ENCODE measurements around the gene NXPE3. TPM values are rescaled to one million over a fixed set of nuclear protein-coding genes. Genes with fewer than 3 reads are reported as not detected.
"Not testable (repeated sequence)": the region's sequence is repeated elsewhere in the genome, so short reads cannot be mapped to it uniquely, and the experiment has no call there.

Gene NXPE3
- total RNA-seq, 2 experiments from 2014 or later = 18.7 to 19.8 TPM

DNA sequence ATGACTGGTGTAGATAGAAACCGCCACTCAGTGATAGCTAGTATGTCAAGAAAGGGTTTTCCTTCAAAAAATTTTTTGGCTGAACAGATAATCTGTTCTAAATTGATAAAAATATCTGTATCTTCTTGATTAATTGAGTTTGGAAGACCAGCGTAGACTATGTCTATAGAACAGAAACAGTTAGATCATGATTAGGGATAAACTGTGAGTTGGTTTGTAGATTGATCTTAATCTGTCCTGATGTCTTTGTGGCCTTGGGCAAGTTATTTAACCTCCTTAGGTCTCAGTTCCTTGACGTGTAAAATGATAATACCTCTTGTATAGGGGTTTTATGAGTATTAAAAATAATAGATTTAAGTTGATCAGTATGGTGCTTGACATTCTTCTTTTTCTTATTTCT lies 75.0 kb downstream of the NXPE3 start:
- Mint-ChIP-seq H3K4me1 (ENCODE audit: low read depth) (peaks cover 74% of the 10 kb centered on the region), H3K9me3 (no peaks in the 10 kb centered on the region), H3K36me3 (peaks cover 87% of the 10 kb centered on the region), H3K4me3 (no peak overlapping the region), H3K27ac (peak overlapping the region; percentile 55), H3K27me3 (no peaks in the 10 kb centered on the region)
- ChIA-PET POLR2A (interaction anchor here (1.5 to 6.8 kb wide), 2 partner anchors 7 to 26 kb away, joined by 3 to 88 read pairs; no protein-coding TSS in a partner anchor), CTCF (interaction anchor here (0.8 to 0.9 kb wide), 2 partner anchors 16 to 40 kb away, joined by 3 read pairs; no protein-coding TSS in a partner anchor)
- no peak for DNase-seq
- intact Hi-C loops (cut with micrococcal nuclease) = loop anchor here (5.0 kb wide), 1 partner anchor 282 kb away; the partner anchor contains the start of gene PCNP

- Mint-ChIP-seq H3K36me3 (peaks cover 95% of the 10 kb centered on the region), H3K4me1 (ENCODE audit: low read depth) (peaks cover 81% of the 10 kb centered on the region), H3K4me3 (peak overlapping the region; percentile 9), H3K9me3 (no peaks in the 10 kb centered on the region), H3K27ac (peak overlapping the region; percentile 55), H3K27me3 (no peaks in the 10 kb centered on the region)
- DNase-seq = no peak
- intact Hi-C loops (cut with micrococcal nuclease) = loop anchor here (5.0 kb wide), 1 partner anchor 282 kb away; the partner anchor contains the start of gene PCNP
- CTCF ChIA-PET = interaction anchor here (0.8 to 0.9 kb wide), 2 partner anchors 17 to 41 kb away, joined by 3 read pairs; no protein-coding TSS in a partner anchor
- POLR2A ChIA-PET = interaction anchor here (6.8 kb wide), 1 partner anchor 26 kb away, joined by 88 read pairs; no protein-coding TSS in a partner anchor
Observed at GRCh38 chr3:101854608-101855304, 75.7 kb downstream of the NXPE3 start.

GRCh38 chr3:101857301-101857741 lies 78.3 kb downstream of the NXPE3 start:
- peak overlapping the region; percentile 35 for H3K27ac Mint-ChIP-seq
- H3K27me3 Mint-ChIP-seq = no peaks in the 10 kb centered on the region
- H3K4me3 Mint-ChIP-seq = no peak overlapping the region
- CTCF ChIA-PET = interaction anchor here (1.0 to 2.3 kb wide), 3 partner anchors 30 to 368 kb away, joined by 3 to 7 read pairs (median 3); no protein-coding TSS in a partner anchor
- no peak for DNase-seq
- no peaks in the 10 kb centered on the region for H3K9me3 Mint-ChIP-seq
- POLR2A ChIA-PET = interaction anchor here (6.8 kb wide), 1 partner anchor 29 kb away, joined by 88 read pairs; no protein-coding TSS in a partner anchor
- intact Hi-C loops (cut with micrococcal nuclease) = no loop called here
- H3K4me1 Mint-ChIP-seq (ENCODE audit: low read depth) = peaks cover 90% of the 10 kb centered on the region
- peaks cover 91% of the 10 kb centered on the region for H3K36me3 Mint-ChIP-seq

GRCh38 chr3:101858464-101859030 lies 79.5 kb downstream of the NXPE3 start:
- Mint-ChIP-seq H3K36me3 (peaks cover 81% of the 10 kb centered on the region), H3K9me3 (no peaks in the 10 kb centered on the region), H3K27me3 (no peaks in the 10 kb centered on the region), H3K27ac (no peak overlapping the region), H3K4me1 (ENCODE audit: low read depth) (peaks cover 80% of the 10 kb centered on the region), H3K4me3 (no peak overlapping the region)
- intact Hi-C loops (cut with micrococcal nuclease) = no loop called here
- no peak for DNase-seq
- ChIA-PET POLR2A (interaction anchor here (1.4 kb wide), 1 partner anchor 9 kb away, joined by 6 read pairs; the partner anchor contains the start of gene NFKBIZ), CTCF (interaction anchor here (2.3 kb wide), 1 partner anchor 367 kb away, joined by 7 read pairs; no protein-coding TSS in a partner anchor)

- H3K9me3 Mint-ChIP-seq = no peaks in the 10 kb centered on the region
- no peak overlapping the region for H3K4me3 Mint-ChIP-seq
- no peak for DNase-seq
- POLR2A ChIA-PET = interaction anchor here (1.6 to 2.6 kb wide), 2 partner anchors 8 to 10 kb away, joined by 8 to 15 read pairs; partner anchors contain the start of gene NFKBIZ
- CTCF ChIA-PET = interaction anchor here (2.1 kb wide), 1 partner anchor 365 kb away, joined by 5 read pairs; no protein-coding TSS in a partner anchor
- no peaks in the 10 kb centered on the region for H3K27me3 Mint-ChIP-seq
- no peak overlapping the region for H3K27ac Mint-ChIP-seq
- H3K36me3 Mint-ChIP-seq = peaks cover 67% of the 10 kb centered on the region
- H3K4me1 Mint-ChIP-seq (ENCODE audit: low read depth) = peaks cover 73% of the 10 kb centered on the region
- intact Hi-C loops (cut with micrococcal nuclease) = loop anchor here (5.0 kb wide), 1 partner anchor 33 kb away; no protein-coding TSS in a partner anchor
Observed at GRCh38 chr3:101859882-101860448, 81.0 kb downstream of the NXPE3 start.

GRCh38 chr3:101861212-101861788 lies 82.3 kb downstream of the NXPE3 start:
- intact Hi-C loops (cut with micrococcal nuclease) = loop anchor here (1.0 to 5.0 kb wide), 3 partner anchors 10 to 75 kb away; no protein-coding TSS in a partner anchor
- Mint-ChIP-seq H3K4me3 (no peak overlapping the region), H3K9me3 (no peaks in the 10 kb centered on the region), H3K36me3 (peaks cover 56% of the 10 kb centered on the region), H3K27me3 (no peaks in the 10 kb centered on the region), H3K27ac (no peak overlapping the region), H3K4me1 (ENCODE audit: low read depth) (peaks cover 64% of the 10 kb centered on the region)
- no peak for DNase-seq
- ChIA-PET CTCF (interaction anchor here (2.1 kb wide), 1 partner anchor 364 kb away, joined by 5 read pairs; no protein-coding TSS in a partner anchor), POLR2A (interaction anchor here (0.6 to 2.6 kb wide), 4 partner anchors 8 to 28 kb away, joined by 3 to 15 read pairs (median 6); partner anchors contain the start of gene NFKBIZ)

GRCh38 chr3:101861789-101862415 lies 82.9 kb downstream of the NXPE3 start:
- intact Hi-C loops (cut with micrococcal nuclease) = loop anchor here (1.0 to 5.0 kb wide), 3 partner anchors 11 to 74 kb away; no protein-coding TSS in a partner anchor
- DNase-seq = no peak
- Mint-ChIP-seq H3K9me3 (no peaks in the 10 kb centered on the region), H3K27ac (peak overlapping the region; percentile 0), H3K36me3 (peaks cover 50% of the 10 kb centered on the region), H3K4me1 (ENCODE audit: low read depth) (peaks cover 59% of the 10 kb centered on the region), H3K4me3 (no peak overlapping the region), H3K27me3 (no peaks in the 10 kb centered on the region)
- ChIA-PET CTCF (interaction anchor here (2.1 kb wide), 1 partner anchor 363 kb away, joined by 5 read pairs; no protein-coding TSS in a partner anchor), POLR2A (interaction anchor here (1.0 to 2.6 kb wide), 3 partner anchors 9 to 12 kb away, joined by 3 to 15 read pairs (median 8); partner anchors contain the start of gene NFKBIZ)

GRCh38 chr3:101862416-101863165 lies 83.6 kb downstream of the NXPE3 start:
- H3K4me3 Mint-ChIP-seq = no peak overlapping the region
- H3K27ac Mint-ChIP-seq = no peak overlapping the region
- DNase-seq = no peak
- ChIA-PET CTCF (no interaction called here), POLR2A (interaction anchor here (0.8 kb wide), 1 partner anchor 223 kb away, joined by 3 read pairs; no protein-coding TSS in a partner anchor)
- intact Hi-C loops (cut with micrococcal nuclease) = loop anchor here (5.0 kb wide), 1 partner anchor 35 kb away; no protein-coding TSS in a partner anchor
- H3K4me1 Mint-ChIP-seq (ENCODE audit: low read depth) = peaks cover 52% of the 10 kb centered on the region
- H3K36me3 Mint-ChIP-seq = peaks cover 43% of the 10 kb centered on the region
- no peaks in the 10 kb centered on the region for H3K27me3 Mint-ChIP-seq
- H3K9me3 Mint-ChIP-seq = no peaks in the 10 kb centered on the region

DNA sequence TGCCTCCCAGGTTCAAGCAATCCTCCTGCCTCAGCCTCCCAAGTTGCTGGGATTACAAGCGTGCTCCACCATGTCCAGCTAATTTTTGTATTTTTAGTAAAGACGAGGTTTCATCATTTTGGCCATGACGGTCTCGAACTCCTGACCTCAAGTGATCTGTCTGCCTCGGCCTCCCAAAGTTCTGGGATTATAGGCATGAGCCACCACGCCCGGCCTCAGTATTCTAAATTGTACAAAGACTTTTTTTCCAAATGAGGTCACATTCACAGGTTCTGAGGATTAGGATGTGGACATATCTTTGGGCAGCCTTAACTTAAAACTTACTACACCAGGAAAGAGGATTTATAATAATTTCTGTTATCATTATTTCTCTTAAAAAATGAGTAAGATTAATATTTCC lies 85.9 kb downstream of the NXPE3 start:
- DNase-seq, H3K27me3 Mint-ChIP-seq, H3K9me3 Mint-ChIP-seq, H3K4me3 Mint-ChIP-seq, H3K27ac Mint-ChIP-seq: not testable (repeated sequence)
- H3K4me1 Mint-ChIP-seq (ENCODE audit: low read depth) = peaks cover 30% of the 10 kb centered on the region
- intact Hi-C loops (cut with micrococcal nuclease) = loop anchor here (5.0 kb wide), 1 partner anchor 38 kb away; no protein-coding TSS in a partner anchor
- H3K36me3 Mint-ChIP-seq = peaks cover 21% of the 10 kb centered on the region
- CTCF ChIA-PET = interaction anchor here (0.7 kb wide), 1 partner anchor 86 kb away, joined by 3 read pairs; the partner anchor contains the start of gene NXPE3
- POLR2A ChIA-PET = interaction anchor here (1.3 kb wide), 1 partner anchor 269 kb away, joined by 4 read pairs; no protein-coding TSS in a partner anchor

- CTCF ChIA-PET = interaction anchor here (0.7 kb wide), 2 partner anchors 87 to 363 kb away, joined by 3 read pairs; partner anchors contain the start of gene NXPE3
- Mint-ChIP-seq H3K4me1 (ENCODE audit: low read depth) (peaks cover 22% of the 10 kb centered on the region), H3K36me3 (peaks cover 14% of the 10 kb centered on the region), H3K4me3 (no peak overlapping the region), H3K27me3 (no peaks in the 10 kb centered on the region), H3K9me3 (no peaks in the 10 kb centered on the region), H3K27ac (no peak overlapping the region)
- DNase-seq = no peak
- intact Hi-C loops (cut with micrococcal nuclease) = no loop called here
- POLR2A ChIA-PET = no interaction called here
Observed at GRCh38 chr3:101865751-101866509, 86.9 kb downstream of the NXPE3 start.

All from activated CD4-positive, alpha-beta memory T cell treated with anti-CD3 and anti-CD28 coated beads for 36 hours (primary cell).